Fibroblast of skin of right biceps (primary cell): ENCODE measurements around the gene UBASH3B.
"Not testable (repeated sequence)": the region's sequence is repeated elsewhere in the genome, so short reads cannot be mapped to it uniquely, and the experiment has no call there.

Experiments used
- DNase-seq: peaks from one replicate; pipeline ENCODE4 v3.0.0-alpha.2; 2013

UBASH3B gene

DNA sequence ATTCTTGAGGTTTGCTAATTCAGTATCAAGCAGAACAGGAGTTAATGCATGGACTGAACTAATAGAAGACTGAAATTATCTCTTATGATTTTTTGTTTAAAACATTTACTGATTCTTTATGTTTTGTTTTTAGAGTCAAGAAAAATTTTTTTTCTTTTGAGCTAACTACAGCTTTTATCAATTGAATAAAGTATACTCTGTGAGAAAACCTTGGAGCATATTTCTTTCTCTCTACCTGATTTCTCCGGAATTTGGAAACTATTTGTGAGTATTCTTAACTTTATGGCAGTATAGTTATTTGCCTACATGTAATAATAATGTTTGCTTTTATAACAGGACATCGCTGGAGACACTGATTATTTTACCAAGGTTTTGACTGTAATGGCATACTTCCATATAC lies 164.6 kb downstream of the UBASH3B start:
- DNase-seq = no peak

GRCh38 chr11:122821169-122821568 lies 165.6 kb downstream of the UBASH3B start:
- no peak for DNase-seq

GRCh38 chr11:122822241-122822640 lies 166.7 kb downstream of the UBASH3B start:
- no peak for DNase-seq

- no peak for DNase-seq
Observed at GRCh38 chr11:122823564-122823963, 168.0 kb downstream of the UBASH3B start.

DNA sequence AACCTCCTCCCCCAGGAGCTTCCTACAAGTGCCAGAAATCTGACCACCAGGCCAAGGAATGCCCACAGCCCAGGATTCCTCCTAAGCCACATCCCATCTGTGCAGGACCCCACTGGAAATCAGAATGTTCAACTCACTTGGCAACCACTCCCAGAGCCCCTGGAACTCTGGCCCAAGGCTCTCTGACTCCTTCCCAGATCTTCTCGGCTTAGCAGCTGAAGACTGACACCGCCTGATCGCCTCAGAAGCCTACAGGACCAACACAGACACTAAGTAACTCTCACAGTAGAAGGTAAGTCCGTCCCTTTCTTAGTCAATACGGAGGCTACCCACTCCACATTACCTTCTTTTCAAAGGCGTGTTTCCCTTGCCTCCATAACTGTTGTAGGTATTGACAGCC lies 173.8 kb downstream of the UBASH3B start:
- DNase-seq = not testable (repeated sequence)

DNA sequence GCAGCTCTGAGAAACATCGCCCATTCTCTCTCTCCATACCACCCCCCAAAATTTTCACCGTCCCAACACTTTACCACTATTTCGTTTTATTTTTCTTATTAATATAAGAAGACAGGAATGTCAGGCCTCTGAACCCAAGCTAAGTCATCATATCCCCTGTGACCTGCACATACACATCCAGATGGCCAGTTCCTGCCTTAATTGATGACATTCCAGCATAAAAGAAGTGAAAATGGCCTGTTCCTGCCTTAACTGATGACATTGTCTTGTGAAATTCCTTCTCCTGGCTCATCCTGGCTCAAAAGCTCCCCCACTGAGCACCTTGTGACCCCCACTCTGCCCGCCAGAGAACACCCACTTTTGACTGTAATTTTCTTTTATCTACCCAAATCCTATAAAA lies 176.8 kb downstream of the UBASH3B start:
- DNase-seq = not testable (repeated sequence)

GRCh38 chr11:122832721-122833470 lies 177.4 kb downstream of the UBASH3B start:
- DNase-seq = no peak

DNA sequence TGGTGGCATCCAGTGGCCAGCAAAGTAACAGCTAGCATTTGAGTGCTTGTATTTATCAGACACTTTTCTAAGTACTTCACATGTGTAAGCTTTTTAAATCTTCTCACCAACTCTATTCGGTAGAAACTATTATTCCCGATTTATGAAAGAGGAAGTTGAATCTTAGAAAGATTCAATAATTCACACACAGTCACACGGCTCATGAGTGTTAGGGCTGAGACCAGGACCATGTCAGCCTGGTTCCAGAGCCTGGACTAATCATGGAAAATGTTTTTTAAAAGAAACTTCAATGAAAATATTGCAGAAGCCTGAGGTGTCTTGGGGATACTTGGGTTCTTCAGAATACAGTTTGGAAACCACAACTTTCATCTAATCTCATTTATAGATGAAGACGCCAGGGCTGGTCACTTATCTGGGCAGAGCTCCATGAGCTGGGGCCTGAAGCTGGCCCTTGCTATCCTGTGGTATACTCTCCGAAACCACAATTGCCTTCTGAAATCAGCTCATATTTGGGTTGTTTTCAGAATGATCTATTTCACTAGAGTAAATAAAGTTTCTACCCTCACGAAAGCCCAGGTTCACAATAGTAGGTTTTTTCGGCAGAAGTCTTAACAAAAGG lies 178.4 kb downstream of the UBASH3B start:
- DNase-seq = no peak

DNA sequence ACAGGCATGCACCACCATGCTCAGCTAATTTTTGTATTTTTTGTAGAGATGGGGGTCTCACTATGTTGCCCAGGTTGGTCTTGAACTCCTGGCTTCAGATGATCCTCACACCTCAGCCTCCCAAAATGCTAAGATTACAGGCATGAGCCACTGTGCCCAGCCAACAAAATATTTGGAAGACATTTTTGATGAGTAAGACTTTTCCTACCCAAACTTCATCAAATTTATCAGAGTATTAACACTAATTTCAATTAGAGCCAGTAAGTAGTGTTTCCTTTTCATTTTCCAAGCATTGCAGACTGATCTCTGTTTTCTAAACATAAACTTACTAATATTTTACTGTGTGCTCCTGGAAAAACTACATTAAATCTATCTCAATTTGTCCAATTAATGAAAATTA lies 181.4 kb downstream of the UBASH3B start:
- no peak for DNase-seq

DNA sequence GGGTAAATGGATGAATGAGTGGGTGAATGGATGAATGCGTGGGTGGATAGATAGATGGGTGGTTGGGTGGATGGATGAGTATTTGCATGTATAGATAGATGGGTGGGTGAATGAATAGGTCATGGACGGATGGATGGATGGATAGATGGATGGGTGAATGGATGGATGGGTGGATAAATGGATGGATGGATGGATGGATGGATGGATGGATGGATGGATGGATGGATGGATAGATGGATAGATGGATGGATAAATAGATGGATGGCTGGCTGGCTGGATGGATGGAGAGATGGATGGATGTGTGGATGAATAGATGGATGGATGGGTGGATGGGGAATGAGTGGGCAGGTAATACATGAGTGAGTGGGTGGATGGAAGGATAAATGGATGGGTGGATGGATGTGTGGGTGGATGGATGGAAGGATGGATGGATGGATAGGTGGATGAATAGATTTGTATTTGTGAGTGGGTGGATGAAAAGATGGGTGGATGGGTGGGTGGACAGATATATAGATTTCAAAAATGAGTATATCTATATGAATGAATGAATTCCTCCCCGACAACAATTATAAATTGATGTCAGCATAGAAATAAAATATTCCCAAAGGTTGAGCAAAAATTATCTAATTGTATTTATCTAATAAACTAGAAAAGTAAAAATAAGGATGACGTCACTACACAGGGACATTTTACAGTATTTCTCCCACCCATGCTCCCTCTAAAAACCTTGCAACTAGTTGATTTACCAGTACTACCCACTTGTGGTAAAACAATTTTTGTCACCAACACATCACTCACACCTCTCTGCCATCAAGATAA lies 182.2 kb downstream of the UBASH3B start:
- DNase-seq = no peak

- DNase-seq = no peak
Observed at GRCh38 chr11:122843281-122844141, 188.0 kb downstream of the UBASH3B start.

DNA sequence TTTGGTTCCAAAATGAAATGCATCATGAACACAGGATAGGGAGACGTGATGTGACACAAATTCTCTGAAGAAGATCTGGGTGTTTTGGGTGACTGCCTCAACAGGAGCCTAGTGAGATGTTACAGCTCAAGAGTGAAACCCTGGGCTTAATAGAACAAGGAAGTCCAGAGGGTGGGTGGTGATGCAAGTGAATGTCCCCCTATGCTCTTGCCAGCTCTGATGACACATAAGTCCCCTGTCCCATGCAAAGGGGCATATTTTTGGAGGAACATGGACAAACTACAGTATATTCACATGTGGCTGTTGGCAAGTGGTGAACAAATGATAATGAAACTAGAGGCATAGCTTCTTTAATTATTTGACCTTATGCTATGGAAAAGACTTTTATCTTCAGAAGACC lies 191.9 kb downstream of the UBASH3B start:
- DNase-seq = no peak

GRCh38 chr11:122848186-122848585 lies 192.7 kb downstream of the UBASH3B start:
- DNase-seq = no peak

GRCh38 chr11:122850076-122850631 lies 194.6 kb downstream of the UBASH3B start:
- DNase-seq = peak; percentile 69

DNA sequence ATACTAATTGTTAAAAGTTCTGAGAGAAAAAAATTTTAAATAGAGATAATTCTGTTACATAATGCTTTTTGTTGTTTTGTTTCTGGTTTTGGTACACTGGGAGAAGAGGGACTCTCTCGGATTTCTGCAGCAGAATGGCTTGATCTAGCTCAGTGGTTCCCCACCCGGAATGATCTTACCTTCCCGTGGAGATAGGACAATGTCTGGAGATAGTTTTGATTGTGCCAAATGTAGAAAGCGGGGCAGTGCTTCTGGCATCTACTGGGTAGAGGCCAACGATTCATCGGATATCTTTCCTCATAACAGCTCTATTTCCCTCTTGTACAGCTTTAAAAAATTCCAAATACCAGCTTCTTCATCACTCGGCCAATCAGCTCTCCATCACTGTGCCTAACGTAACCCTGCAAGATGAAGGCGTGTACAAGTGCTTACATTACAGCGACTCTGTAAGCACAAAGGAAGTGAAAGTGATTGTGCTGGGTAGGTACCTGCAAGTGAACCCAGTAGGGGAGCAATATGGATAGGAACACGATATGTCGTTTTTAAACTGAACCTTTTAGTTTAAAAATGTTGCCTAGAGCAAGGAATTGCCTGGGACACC lies 195.9 kb downstream of the UBASH3B start:
- no peak for DNase-seq

DNA sequence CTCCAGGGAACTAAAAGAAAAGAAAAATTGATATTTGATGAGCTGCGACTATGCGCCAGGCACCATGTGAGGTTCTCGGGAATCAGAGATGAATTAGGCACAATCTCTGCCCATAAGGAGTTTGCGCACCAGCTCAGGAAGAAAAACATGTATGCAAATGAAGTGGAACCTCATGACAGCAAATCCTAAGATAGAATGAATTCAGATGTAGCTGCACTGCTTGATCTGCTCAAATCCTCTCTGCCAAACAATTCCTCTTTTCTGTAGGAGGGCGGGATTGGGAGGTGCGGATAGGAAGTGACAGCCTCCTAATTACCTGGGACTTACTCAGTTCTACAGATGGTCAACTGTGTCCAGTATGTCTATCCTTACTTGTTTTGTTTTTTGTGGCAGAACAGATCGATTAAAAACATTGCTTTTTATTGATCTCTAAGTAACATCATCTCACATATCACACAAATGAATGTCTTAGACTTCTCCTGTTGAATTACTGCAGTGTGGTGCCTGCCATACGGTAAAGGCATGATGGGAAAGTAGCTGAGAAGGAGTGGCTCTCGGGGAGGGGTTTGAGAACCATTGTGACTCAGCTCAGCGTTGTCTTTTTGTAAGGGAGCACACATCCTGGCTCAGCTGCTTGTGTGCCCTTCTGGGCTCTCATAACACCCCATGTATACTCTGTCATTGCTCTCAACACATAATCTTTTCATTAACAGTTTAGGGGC lies 196.7 kb downstream of the UBASH3B start:
- peak; percentile 60 for DNase-seq

GRCh38 chr11:122852796-122853160 lies 197.3 kb downstream of the UBASH3B start:
- no peak for DNase-seq

DNA sequence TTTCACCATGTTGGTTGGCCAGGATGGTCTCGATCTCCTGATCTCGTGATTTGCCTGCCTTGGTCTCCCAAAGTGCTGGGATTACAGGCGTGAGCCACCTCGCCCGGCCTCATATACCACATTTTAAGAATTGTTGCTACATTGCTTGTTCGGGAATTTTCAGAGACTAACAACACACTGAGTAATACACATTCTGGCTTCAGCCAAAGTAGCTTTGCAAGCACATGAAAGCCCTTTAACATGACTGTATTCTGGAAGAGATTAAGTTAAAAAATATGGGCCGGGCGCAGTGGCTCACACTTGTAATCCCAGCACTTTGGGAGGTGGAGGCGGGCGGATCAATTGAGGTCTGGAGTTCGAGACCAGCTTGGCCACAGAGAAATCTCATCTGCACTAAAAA lies 197.7 kb downstream of the UBASH3B start:
- peak; percentile 34 for DNase-seq

DNA sequence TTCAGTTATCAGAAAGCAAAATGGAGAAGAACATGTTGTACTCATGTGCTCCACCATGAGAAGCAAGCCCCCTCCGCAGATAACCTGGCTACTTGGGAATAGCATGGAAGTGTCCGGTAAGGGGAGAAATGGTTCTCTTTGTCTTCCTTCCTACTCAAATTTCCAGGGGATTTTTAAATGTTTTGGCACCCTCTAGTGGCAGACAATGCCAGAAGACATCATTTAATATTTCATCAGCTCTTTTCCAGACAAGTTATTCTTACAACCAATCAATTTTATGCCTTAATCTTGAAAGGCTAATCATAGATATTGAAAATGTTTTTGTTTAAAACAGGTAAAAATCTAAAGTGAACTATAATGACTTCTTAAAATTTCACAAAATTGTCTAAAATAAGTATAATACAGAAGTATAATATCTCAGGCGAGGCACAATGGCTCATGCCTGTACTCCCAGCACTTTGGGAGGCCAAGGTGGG lies 198.5 kb downstream of the UBASH3B start:
- DNase-seq = peak; percentile 83

DNA sequence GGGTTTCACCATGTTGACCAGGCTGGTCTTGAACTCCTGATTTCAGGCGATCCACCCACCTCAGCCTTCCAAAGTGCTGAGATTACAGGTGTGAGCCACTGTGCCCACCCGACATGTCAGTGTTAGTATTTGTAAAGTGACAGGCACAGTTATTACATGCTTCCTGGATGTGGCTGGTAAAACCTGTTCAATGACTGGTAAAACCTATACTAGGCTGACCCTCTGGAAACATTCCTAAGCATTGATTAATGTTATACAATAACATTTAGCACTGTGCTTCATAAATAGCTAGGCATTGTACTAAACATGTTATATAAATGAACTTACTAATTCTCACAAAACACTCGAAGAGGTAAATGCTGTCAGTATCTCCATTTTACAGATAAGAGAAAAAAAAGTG lies 206.1 kb downstream of the UBASH3B start:
- DNase-seq = no peak

DNA sequence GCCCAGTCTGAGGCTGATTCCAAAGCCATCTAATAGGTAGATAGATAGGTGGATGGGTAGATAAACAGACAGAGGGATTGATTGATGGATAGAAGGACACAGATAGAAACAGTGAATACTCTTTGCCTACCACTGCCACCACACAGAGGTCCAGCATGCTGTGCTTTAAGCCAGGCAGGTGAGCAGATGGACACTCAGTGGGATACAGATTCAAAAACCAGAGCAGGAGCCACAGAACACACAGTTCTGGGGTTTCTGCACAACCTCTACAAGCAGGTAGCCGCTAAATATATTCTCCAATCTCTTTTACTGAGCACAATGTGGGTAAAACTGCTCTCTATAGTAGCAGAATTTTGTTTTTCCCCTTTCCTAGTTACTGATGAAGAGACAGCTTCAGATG lies 206.6 kb downstream of the UBASH3B start:
- DNase-seq = no peak
